ENCODE results near the gene EEFSEC. TPM values are rescaled to one million over a fixed set of nuclear protein-coding genes. Genes with fewer than 3 reads are reported as not detected.

Gene EEFSEC
- total and polyA plus RNA-seq, 2 of the 4 experiments (the other 2 are of a cell fraction): 4.5 to 9.3 TPM

GRCh38 chr3:128221328-128221727 is 68.0 kb downstream of the EEFSEC start (continued):
- no peak for TF ChIP-seq ELK1 (IDR thresholded peaks at IDR 0.05; ENCODE audit: borderline replicate concordance, low read depth, low read length)
- TF ChIP-seq MXI1 (IDR thresholded peaks at IDR 0.05; ENCODE audit: borderline replicate concordance, low read depth, low read length): no peak

GRCh38 chr3:128222796-128223385 is 69.6 kb downstream of the EEFSEC start:
- intact Hi-C loops (cut with micrococcal nuclease): no loop called here
- no peak for ATAC-seq (ENCODE audit: low read depth)

More at GRCh38 chr3:128222796-128223385, 69.6 kb downstream of the EEFSEC start:
- Histone ChIP-seq H2BK5ac (ENCODE audit: low read depth, low read length, poor library complexity, severe bottlenecking) (no peak overlapping the region), H3K4me2 (ENCODE audit: low read depth, low read length) (no peak overlapping the region), H4K91ac (ENCODE audit: insufficient read depth, low read depth, low read length) (no peak overlapping the region), H2AK5ac (ENCODE audit: low read depth, low read length) (no peak overlapping the region), H2AFZ (replicated peaks; ENCODE audit: low read length, poor library complexity) (no peak overlapping the region), H3K9me1 (ENCODE audit: insufficient read depth, low read length) (peaks cover 9% of the 10 kb centered on the region), H3K79me1 (ENCODE audit: low read depth in 1 of 2, low read length in 2 of 2) (peaks cover 0 to 12% of the 10 kb centered on the region in 2 experiments; a peak in 2 of 4 replicates), H2BK120ac (ENCODE audit: low read depth, low read length) (no peak overlapping the region), H3K4me1 (ENCODE audit: control insufficient read depth, insufficient read depth, low read length) (peaks cover 6% of the 10 kb centered on the region), H3K4me3 (ENCODE audit: insufficient read depth, low read depth, low read length) (no peak overlapping the region), H3K4ac (ENCODE audit: low read depth, low read length) (no peak overlapping the region), H3K9ac (ENCODE audit: low read depth, low read length) (no peak overlapping the region), H3K9me3 (ENCODE audit: control insufficient read depth, insufficient read depth, low read length) (peaks cover 6% of the 10 kb centered on the region; the same call in 1 of the 2 replicates), H4K8ac (ENCODE audit: low read depth in 2 of 2, low read length in 2 of 2) (no peak overlapping the region), H4K5ac (ENCODE audit: low read depth, low read length) (no peak overlapping the region), H3K18ac (ENCODE audit: low read depth, low read length) (no peak overlapping the region), H3K23ac (ENCODE audit: low read depth, low read length) (no peak overlapping the region), H3K27ac (ENCODE audit: insufficient read depth, low read length) (no peak overlapping the region), H3K14ac (replicated peaks; ENCODE audit: low read depth, low read length) (no peak overlapping the region), H3K56ac (ENCODE audit: extremely low read depth, insufficient read depth, low read length) (no peak overlapping the region), H2BK15ac (ENCODE audit: low read depth, low read length) (no peak overlapping the region), H4K20me1 (ENCODE audit: insufficient read depth, low read length) (peaks cover 5% of the 10 kb centered on the region; the same call in 1 of the 2 replicates), H3K27me3 (ENCODE audit: control insufficient read depth, insufficient read depth, low read length) (no peaks in the 10 kb centered on the region), H2BK20ac (ENCODE audit: low read depth, low read length) (no peak overlapping the region), H2AK9ac (replicated peaks; ENCODE audit: low read depth, low read length, poor library complexity) (no peak overlapping the region), H3K36me3 (ENCODE audit: control insufficient read depth, insufficient read depth, low read length) (no peaks in the 10 kb centered on the region)
- TF ChIP-seq RAD21 (IDR thresholded peaks at IDR 0.05; ENCODE audit: low read length): no peak
- TF ChIP-seq FOS (IDR thresholded peaks at IDR 0.05; ENCODE audit: low read depth, low read length): no peak
- TF ChIP-seq USF2 (IDR thresholded peaks at IDR 0.05; ENCODE audit: low read depth, low read length): no peak
- TF ChIP-seq NFE2L2 (IDR thresholded peaks at IDR 0.05; ENCODE audit: low read depth, low read length): no peak
- TF ChIP-seq MAFK (IDR thresholded peaks at IDR 0.05; ENCODE audit: low read depth, low read length): no peak
- no TSS peak for BruUV-seq (replicated peaks)
- dilution Hi-C loops (cut with HindIII; ENCODE audit: low sequenced_read_pairs, unreplicated experiment) (no loop called here), in situ Hi-C loops (cut with MboI; ENCODE audit: low sequenced_read_pairs) (no loop called here)
- ChIA-PET POLR2A (ENCODE audit: unreplicated experiment) (no interaction called here), CTCF (interaction anchor here (0.6 to 0.8 kb wide), 2 partner anchors 10 to 481 kb away, joined by 3 read pairs; no protein-coding TSS in a partner anchor)
- peak; percentile 46 for DNase-seq
